Colon (tissue), 2 donors: ENCODE measurements around the gene TEC.

Experiments
- FAIRE-seq: peaks from 2 replicates; lab custom pipeline; 2012; peaks lifted over from hg19 to GRCh38; lab: Jason Lieb, UNC
- donor health status: control.
- donor health status: control.

The TEC gene

GRCh38 chr4:48163746-48164145 lies 105.9 kb downstream of the TEC start:
- FAIRE-seq: no peak

GRCh38 chr4:48162162-48162561 lies 107.5 kb downstream of the TEC start:
- FAIRE-seq: no peak

- FAIRE-seq: no peak
Observed at GRCh38 chr4:48157271-48157670, 112.4 kb downstream of the TEC start.

- no peak for FAIRE-seq
Observed at GRCh38 chr4:48156423-48156822, 113.2 kb downstream of the TEC start.

GRCh38 chr4:48153791-48154550 lies 115.7 kb downstream of the TEC start:
- FAIRE-seq: no peak

GRCh38 chr4:48152259-48152658 lies 117.4 kb downstream of the TEC start:
- FAIRE-seq: no peak

GRCh38 chr4:48149827-48150370 lies 119.7 kb downstream of the TEC start:
- no peak for FAIRE-seq

GRCh38 chr4:48147621-48148020 lies 122.0 kb downstream of the TEC start:
- no peak for FAIRE-seq

GRCh38 chr4:48141048-48141447 lies 128.6 kb downstream of the TEC start:
- FAIRE-seq: peak; percentile 83

- FAIRE-seq: no peak
Observed at GRCh38 chr4:48139691-48140090, 129.9 kb downstream of the TEC start.

- no peak for FAIRE-seq
Observed at GRCh38 chr4:48138936-48139335, 130.7 kb downstream of the TEC start.

- FAIRE-seq: no peak
Observed at GRCh38 chr4:48138511-48138910, 131.1 kb downstream of the TEC start.

- FAIRE-seq: no peak
Observed at GRCh38 chr4:48137846-48138245, 131.8 kb downstream of the TEC start.

- no peak for FAIRE-seq
Observed at GRCh38 chr4:48134081-48134480, 135.6 kb downstream of the TEC start, which contains the start of gene TXK. TSS of gene TXK (minus strand) at chr4:48134250. CDS start at chr4:48134170, 80 bp downstream.

- no peak for FAIRE-seq
Observed at GRCh38 chr4:48133669-48134068, 136.0 kb downstream of the TEC start.

- no peak for FAIRE-seq
Observed at GRCh38 chr4:48131736-48132135, 137.9 kb downstream of the TEC start.

- no peak for FAIRE-seq
Observed at GRCh38 chr4:48130100-48130499, 139.5 kb downstream of the TEC start.

- no peak for FAIRE-seq
Observed at GRCh38 chr4:48129307-48130014, 140.2 kb downstream of the TEC start.

GRCh38 chr4:48127682-48128404 lies 141.8 kb downstream of the TEC start:
- FAIRE-seq: no peak

GRCh38 chr4:48127231-48127630 lies 142.4 kb downstream of the TEC start:
- no peak for FAIRE-seq

GRCh38 chr4:48126621-48127020 lies 143.0 kb downstream of the TEC start:
- no peak for FAIRE-seq

- FAIRE-seq: no peak
Observed at GRCh38 chr4:48124870-48125269, 144.8 kb downstream of the TEC start.

GRCh38 chr4:48122756-48123155 lies 146.9 kb downstream of the TEC start:
- no peak for FAIRE-seq
